Measurements from ENCODE around the gene MUSTN1.

DNA sequence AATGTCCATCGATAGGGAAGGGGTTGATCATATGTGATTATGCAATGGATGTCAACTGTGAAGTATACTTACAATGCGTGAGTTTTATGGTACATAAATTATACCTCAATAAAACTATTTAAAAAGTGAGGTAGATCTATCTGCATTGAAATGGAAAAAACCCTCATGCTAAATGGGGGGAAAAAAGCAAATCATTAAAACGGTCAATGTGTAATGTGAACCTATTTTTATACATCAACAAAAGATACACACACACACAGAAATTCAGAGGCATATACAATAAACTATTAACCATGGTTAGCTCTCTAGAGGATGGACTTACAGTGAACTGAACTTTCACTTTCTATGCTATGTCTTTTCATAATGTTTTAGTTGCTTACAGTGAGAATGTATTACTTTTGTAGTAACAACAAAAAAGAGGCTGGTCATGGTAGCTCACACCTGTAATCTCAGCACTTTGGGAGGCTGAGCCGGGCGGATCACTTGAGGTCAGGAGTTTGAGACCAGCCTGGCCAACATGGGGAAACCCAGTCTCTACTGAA, 39.4 kb upstream of the MUSTN1 start:
- TF ChIP-seq, protein P1, sequence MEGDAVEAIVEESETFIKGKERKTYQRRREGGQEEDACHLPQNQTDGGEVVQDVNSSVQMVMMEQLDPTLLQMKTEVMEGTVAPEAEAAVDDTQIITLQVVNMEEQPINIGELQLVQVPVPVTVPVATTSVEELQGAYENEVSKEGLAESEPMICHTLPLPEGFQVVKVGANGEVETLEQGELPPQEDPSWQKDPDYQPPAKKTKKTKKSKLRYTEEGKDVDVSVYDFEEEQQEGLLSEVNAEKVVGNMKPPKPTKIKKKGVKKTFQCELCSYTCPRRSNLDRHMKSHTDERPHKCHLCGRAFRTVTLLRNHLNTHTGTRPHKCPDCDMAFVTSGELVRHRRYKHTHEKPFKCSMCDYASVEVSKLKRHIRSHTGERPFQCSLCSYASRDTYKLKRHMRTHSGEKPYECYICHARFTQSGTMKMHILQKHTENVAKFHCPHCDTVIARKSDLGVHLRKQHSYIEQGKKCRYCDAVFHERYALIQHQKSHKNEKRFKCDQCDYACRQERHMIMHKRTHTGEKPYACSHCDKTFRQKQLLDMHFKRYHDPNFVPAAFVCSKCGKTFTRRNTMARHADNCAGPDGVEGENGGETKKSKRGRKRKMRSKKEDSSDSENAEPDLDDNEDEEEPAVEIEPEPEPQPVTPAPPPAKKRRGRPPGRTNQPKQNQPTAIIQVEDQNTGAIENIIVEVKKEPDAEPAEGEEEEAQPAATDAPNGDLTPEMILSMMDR (IDR thresholded peaks at IDR 0.05): no peak
- TF ChIP-seq, protein P2, sequence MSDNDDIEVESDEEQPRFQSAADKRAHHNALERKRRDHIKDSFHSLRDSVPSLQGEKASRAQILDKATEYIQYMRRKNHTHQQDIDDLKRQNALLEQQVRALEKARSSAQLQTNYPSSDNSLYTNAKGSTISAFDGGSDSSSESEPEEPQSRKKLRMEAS (IDR thresholded peaks at IDR 0.05): no peak
- TF ChIP-seq ZFP36 (IDR thresholded peaks at IDR 0.05; ENCODE audit: borderline replicate concordance, partially characterized antibody) (no peak), EP300 (IDR thresholded peaks at IDR 0.05) (no peak), SMC3 (IDR thresholded peaks at IDR 0.05) (no peak), POLR2A (IDR thresholded peaks at IDR 0.05; ENCODE audit: low read length) (no peak), CBX8 (IDR thresholded peaks at IDR 0.05) (no peak), JUN (IDR thresholded peaks at IDR 0.05) (no peak), JUNB (IDR thresholded peaks at IDR 0.05) (no peak), FOSL2 (IDR thresholded peaks at IDR 0.05) (no peak), FOSL2 (CRISPR knock-in tag; IDR thresholded peaks at IDR 0.05) (no peak), MAFK (IDR thresholded peaks at IDR 0.05; ENCODE audit: partially characterized antibody) (no peak)
- TF ChIP-seq, protein P3, sequence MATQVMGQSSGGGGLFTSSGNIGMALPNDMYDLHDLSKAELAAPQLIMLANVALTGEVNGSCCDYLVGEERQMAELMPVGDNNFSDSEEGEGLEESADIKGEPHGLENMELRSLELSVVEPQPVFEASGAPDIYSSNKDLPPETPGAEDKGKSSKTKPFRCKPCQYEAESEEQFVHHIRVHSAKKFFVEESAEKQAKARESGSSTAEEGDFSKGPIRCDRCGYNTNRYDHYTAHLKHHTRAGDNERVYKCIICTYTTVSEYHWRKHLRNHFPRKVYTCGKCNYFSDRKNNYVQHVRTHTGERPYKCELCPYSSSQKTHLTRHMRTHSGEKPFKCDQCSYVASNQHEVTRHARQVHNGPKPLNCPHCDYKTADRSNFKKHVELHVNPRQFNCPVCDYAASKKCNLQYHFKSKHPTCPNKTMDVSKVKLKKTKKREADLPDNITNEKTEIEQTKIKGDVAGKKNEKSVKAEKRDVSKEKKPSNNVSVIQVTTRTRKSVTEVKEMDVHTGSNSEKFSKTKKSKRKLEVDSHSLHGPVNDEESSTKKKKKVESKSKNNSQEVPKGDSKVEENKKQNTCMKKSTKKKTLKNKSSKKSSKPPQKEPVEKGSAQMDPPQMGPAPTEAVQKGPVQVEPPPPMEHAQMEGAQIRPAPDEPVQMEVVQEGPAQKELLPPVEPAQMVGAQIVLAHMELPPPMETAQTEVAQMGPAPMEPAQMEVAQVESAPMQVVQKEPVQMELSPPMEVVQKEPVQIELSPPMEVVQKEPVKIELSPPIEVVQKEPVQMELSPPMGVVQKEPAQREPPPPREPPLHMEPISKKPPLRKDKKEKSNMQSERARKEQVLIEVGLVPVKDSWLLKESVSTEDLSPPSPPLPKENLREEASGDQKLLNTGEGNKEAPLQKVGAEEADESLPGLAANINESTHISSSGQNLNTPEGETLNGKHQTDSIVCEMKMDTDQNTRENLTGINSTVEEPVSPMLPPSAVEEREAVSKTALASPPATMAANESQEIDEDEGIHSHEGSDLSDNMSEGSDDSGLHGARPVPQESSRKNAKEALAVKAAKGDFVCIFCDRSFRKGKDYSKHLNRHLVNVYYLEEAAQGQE (IDR thresholded peaks at IDR 0.05): no peak
